NCI-H226 (cell line): ENCODE results near the gene APBA3.
"Not testable (repeated sequence)": the region's sequence is repeated elsewhere in the genome, so short reads cannot be mapped to it uniquely, and the experiment has no call there.

Experiments
- DNase-seq: peaks from one replicate; pipeline ENCODE4 v3.0.0-alpha.2; 2015

Gene APBA3

GRCh38 chr19:3770136-3770999 is 8.9 kb upstream of the APBA3 start:
- no peak for DNase-seq

GRCh38 chr19:3769494-3769893 is 8.0 kb upstream of the APBA3 start:
- DNase-seq = no peak

- DNase-seq = no peak
Measured at GRCh38 chr19:3768748-3769099, 7.2 kb upstream of the APBA3 start.

- DNase-seq = no peak
Measured at GRCh38 chr19:3768015-3768747, 6.7 kb upstream of the APBA3 start.

- DNase-seq = no peak
Measured at GRCh38 chr19:3767050-3767449, 5.6 kb upstream of the APBA3 start.

- no peak for DNase-seq
Measured at GRCh38 chr19:3766520-3766919, 5.0 kb upstream of the APBA3 start.

GRCh38 chr19:3765757-3766156 is 4.3 kb upstream of the APBA3 start:
- DNase-seq = not testable (repeated sequence)

- no peak for DNase-seq
Measured at GRCh38 chr19:3765121-3765520, 3.6 kb upstream of the APBA3 start.

GRCh38 chr19:3762501-3763459 is 1.3 kb upstream of the APBA3 start, which contains the start of gene MRPL54:
TSS of gene MRPL54 (plus strand) at chr19:3762682. CDS start at chr19:3762701, 19 bp downstream.
- DNase-seq = peak; percentile 96

GRCh38 chr19:3762130-3762473 is 610 bp upstream of the APBA3 start:
- no peak for DNase-seq

- DNase-seq = no peak
Measured at GRCh38 chr19:3760871-3761361, 576 bp downstream of the APBA3 start.

- no peak for DNase-seq
Measured at GRCh38 chr19:3759482-3760254, 1.8 kb downstream of the APBA3 start.

GRCh38 chr19:3758297-3758696 is 3.2 kb downstream of the APBA3 start:
- not testable (repeated sequence) for DNase-seq

GRCh38 chr19:3757705-3758104 is 3.8 kb downstream of the APBA3 start:
- DNase-seq = not testable (repeated sequence)

- DNase-seq = no peak
Measured at GRCh38 chr19:3753631-3754410, 7.7 kb downstream of the APBA3 start.

- DNase-seq = no peak
Measured at GRCh38 chr19:3752492-3752891, 9.0 kb downstream of the APBA3 start.

- DNase-seq = no peak
Measured at GRCh38 chr19:3751236-3751635, 10.3 kb downstream of the APBA3 start.

GRCh38 chr19:3750211-3750610 is 11.3 kb downstream of the APBA3 start:
- no peak for DNase-seq

- DNase-seq = no peak
Measured at GRCh38 chr19:3748965-3749364, 12.5 kb downstream of the APBA3 start.

- DNase-seq = no peak
Measured at GRCh38 chr19:3746371-3747056, 15.0 kb downstream of the APBA3 start.
